Activated T-cell treated with anti-CD3 and anti-CD28 coated beads, Interleukin-2, amount 50 U/mL, for 1 hour (primary cell): Measurements from ENCODE around the gene SRMS.

Experiments used
- DNase-seq: peaks from one replicate; pipeline ENCODE4 v3.0.0-alpha.2; 2020

SRMS gene

DNA sequence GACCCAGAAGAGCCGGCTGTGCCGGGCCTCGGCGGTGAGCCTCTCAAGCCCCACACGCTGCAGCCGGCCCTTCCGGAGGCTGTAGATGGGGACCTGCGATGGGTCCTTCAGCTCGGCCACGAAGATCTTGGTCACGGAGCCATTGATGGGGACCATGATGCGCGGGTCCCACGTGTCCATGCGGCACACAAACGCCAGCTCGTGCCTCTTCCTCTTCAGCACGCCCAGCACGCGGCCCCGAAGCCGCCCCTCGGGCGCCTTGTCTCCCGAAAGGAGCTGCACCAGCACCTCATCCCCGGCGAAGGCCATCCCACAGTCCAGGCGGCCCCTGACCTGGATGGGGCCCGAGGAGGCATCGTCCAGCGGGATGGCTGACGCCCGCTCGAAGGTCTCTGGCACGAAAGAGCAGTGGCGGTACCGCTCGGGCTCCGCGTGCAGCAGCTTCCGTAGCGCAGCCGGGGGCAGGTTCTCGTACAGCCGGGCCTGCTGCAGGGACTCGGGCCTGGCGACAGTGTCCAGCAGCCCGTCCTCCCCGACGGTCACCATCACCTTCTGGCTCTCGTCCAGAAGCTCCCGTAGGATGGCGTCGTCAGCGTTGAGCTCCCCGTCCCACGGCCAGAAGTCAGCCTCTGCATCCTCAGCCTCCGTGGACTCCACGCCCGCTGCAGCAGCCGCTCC, 17.6 kb upstream of the SRMS start:
- no peak for DNase-seq

DNA sequence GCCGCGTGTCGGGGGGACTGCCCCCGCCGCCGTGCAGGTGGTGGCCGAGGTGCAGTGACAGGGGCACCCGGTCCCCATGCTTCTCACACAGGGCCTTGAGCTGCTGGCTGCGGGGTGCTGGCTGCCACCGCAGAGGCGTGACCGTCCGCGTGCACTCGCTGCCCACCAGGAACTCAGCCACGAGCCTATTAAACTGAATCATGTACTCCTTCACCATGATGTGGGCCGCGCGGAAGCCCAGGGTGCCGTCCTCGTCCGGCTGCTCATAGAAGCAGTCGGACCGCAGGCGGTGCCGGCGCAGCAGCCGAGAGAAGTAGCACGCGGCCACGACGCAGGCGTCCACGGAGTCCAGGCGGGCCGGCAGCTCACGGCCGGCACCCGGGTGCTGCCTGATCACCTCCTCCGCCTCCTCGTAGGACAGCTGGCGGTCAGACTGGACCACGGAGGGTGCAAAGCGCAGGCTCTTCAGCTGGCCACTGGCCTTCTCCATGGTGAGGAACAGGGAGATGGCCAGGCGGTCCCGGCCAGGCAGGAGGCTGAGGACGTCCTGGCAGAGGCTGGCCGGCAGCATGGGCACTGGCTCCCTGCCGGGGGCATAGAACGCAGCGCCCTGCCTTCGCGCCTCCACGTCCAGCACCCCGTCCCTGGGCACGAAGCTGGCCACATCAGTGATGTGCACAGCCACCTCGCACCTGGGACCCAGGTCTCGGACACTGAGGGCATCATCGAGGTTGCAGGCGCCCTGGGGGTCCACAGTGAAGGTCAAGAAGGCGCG, 16.7 kb upstream of the SRMS start:
- DNase-seq: no peak

DNA sequence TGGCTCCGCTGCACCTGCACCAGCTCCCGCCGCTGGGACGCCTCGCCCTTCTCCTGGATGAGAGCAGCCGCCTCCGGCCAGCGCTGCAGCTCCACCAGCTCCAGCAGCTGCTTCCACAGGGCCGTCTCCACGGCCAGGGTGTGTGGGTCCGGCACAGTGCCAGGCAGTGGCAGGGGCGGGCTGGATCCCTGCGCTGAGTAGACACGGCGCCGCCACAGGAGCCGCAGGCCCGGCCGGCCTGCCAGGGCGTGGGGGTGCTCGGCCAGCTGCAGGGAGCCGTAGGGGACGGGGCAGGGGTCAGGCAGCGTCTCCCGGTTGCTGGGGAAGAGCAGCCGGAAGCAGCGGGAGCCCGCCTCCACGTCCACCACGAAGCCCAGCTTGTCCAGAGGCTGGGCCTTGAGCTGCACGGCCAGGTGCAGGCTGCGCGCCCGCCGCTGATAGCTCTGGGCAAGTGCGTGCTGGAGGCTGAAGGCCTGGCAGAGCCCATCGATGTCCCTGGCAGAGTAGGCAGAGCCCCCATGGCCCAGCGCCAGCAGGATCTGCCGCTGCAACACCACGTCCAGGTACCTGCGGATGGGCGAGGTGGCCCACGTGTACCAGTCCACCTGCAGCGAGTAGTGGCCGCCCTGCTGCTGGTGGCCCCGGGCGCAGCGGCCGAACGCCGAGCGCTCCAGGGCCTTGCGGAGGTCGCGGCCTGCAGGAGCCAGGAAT, 15.8 kb upstream of the SRMS start:
- DNase-seq: no peak

DNA sequence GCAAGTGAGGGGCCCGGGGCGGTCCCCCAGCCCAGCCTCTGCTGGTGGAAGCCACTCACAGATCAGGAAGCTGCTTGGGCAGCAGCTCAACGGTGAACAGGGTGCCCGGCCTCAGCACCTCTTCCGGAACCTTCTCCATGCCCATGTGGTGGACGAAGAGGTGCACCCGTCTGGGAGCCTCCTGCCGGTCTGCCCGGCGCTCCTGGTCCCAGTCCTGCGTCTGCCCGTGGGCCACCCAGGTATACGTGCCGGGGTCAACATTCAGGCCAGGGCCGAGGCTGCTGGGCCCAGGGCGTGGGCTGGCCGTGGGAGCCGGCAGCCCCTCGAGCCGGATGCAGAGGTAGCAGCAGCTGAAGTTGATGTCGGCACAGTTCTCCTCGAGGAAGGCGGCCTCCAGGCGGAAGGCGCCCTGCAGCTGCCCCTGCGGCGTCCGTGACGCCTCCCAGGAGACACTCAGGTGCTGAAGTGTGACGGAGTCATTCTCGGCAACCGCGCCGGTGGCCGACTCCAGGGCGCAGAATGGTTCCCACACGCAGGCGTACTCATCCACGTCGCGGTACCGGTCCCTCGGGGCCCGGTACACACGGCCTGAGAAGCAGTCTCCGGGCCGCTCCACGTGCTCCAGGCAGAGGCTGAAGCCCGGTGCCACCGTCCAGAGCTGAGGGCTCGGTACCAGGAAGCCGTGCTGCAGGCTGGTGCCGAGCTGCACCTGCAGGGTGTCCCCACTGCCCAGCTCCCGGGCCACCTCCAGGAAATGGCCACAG, 15.1 kb upstream of the SRMS start:
- DNase-seq: no peak

DNA sequence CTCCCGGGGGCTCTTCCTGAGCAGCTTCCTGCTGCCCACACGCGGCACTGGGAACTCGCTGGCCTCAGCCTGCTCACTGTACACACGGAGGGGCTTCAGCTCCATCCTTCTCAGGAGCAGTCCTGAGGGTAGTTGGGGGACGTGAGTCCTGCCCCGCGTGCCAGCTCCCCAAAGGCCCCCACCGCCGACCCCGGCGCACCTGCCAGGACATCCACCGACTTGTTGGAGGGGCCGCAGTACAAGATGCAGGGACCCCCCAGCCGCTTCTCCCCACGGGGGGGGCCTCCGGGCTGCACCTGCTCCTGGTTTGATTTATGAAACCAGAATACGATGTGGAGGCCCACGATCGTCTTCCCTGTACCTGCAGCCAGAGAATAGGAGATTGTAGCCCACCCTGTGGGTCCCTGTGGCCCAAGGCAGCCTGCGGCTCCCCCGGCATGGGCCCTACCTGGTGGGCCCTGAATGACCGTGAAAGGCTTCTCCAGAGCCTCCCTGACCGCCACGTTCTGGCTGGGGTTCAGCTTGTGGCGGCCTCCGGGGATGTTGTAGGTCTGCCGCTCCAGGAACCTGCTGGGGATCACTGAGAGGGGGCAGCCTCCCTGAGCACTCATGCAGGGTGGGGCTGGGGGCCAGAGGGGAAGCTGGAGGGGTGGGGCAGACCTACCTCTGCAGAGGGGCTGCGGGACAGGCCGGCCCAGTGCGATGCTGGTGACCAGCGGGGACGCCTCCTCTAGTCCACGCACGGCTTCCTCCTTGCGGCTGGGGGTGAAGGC, 14.3 kb upstream of the SRMS start:
- no peak for DNase-seq

DNA sequence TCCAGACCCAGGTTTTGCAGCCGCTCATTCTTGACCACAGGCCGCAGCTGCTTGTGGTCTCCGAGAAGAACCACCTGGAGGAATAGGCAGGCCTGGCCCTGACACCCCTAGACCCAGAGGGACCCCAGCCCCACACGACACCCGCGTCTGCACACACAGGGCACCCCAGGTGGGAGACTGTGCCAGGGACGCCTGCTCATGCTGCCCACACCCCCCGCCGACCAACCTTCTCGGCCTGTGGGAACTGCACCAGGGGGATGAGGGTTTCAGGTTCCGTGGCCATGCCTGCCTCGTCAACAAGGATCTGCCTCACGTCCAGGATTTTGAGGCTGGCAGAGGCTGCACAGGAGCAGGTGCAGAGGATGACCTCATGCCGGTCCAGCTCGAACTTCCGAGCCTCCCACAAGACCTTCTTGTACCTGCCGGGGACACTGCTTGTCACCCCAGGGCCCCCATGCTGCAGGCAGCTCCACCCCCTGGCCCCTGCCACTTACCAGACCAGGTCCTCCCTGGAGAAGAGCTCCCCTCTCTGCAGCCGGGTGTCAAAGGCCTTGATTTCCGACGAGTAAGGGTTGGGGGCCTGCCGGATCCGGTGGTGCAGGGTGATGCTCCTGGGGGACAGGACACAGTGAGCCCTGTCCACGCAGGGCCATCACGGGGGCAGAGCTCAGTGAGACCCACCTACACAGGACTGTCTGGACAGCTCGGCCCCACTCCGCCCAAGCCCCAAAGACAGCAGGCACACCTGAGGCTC, 13.5 kb upstream of the SRMS start:
- DNase-seq: no peak

DNA sequence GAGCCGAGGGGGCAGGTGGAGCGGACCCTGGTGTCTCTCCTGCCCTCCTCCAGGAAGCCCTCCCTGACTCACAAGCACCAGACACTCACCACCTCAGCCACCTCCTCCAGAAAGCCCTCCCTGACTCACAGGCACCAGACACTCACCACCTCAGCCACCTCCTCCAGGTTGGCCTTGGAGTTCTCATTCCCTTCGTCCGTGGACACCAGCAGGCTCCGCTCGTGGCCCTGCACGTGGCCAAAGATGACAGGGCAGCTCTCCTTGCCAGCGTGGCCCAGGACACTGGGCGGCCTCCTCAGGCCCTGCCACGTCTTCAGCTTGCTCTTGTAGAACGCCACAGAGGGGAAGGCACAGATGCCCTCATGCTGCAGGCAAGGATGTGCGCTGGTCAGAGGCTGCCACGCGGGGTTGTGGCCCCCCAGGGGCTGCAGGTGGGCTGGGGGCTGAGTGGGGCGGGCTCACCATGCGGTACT, 12.8 kb upstream of the SRMS start:
- no peak for DNase-seq

DNA sequence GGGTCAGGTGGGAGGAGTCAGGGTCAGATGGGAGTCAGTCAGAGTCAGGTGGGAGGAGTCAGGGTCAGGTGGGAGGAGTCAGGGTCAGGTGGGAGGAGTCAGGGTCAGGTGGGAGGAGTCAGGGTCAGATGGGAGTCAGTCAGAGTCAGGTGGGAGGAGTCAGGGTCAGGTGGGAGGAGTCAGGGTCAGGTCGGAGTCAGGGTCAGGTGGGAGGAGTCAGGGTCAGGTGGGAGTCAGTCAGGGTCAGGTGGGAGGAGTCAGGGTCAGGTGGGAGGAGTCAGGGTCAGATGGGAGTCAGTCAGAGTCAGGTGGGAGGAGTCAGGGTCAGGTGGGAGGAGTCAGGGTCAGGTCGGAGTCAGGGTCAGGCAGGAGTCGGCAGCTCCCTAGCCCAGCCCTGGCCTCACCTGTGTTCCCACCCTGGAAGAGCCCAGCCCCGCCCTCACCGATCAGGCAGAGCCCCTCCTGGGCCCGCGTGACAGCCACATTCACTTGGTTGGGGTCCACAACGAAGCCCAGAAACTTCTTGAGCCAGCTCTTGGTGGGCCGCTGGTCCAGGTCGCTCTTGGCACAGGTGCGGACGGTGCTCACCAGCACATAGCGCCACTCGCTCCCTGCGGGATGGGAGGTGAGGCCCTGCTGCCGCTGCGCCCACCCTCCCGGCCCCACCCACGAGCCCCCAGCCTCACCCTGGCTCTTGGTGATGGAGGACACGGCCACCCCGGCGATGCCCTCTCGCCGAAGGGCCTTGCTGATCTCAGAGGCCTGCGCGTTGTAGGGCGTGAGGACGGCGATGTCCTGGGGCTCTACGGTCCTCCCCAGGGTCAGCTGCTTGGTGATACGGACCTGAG, 12.2 kb upstream of the SRMS start:
- peak; percentile 60 for DNase-seq

DNA sequence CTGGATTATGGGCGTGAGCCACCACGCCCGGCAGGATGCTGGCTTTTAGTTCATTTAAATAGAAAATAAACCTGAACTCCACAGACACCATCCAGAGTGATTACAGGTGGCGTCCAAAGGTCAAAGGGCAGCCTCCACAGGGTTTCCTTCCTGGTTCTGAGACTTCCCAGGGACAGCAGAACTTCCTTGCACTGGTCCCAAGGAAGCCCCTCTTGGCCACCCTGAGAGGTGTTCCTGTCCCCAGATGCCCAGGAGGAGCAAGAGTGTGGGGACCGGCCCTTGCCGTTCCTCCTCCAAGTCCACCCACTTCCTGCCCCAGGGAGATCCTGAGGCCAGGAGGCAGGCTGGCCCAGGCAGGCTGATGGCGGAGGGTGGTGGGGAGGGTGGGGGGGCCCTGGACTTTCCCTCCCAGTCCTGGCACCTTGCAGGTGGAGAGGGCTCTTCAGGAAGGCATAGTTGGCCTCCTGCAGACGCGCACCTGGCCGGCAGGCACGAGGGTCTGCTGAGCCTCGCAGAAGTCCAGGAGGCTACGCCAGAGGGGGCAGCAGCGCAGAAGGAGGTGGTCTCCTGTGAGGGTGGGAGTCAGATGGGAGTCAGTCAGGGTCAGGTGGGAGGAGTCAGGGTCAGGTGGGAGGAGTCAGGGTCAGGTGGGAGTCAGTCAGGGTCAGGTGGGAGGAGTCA, 11.4 kb upstream of the SRMS start:
- DNase-seq: no peak

DNA sequence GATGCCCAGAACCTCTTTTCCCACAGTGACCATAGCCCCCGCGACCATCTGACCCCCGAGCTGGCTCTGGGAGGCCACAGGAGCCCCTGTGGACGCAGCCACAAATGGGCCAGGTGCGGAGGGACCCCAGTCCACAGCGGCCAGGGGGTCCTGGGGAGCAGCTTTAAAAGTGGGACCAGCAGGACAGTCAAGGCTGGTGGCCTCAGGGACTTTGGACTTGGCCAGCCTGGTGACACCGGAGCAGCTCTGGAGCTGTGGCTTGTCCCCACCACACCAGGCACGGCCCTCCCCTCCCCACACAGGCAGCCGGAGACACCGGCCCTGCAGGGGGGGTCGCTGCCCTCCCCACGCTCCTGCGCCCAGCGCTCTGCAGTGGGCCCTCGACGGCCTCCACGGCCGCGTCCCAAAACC, 9.9 kb upstream of the SRMS start:
- DNase-seq: no peak

DNA sequence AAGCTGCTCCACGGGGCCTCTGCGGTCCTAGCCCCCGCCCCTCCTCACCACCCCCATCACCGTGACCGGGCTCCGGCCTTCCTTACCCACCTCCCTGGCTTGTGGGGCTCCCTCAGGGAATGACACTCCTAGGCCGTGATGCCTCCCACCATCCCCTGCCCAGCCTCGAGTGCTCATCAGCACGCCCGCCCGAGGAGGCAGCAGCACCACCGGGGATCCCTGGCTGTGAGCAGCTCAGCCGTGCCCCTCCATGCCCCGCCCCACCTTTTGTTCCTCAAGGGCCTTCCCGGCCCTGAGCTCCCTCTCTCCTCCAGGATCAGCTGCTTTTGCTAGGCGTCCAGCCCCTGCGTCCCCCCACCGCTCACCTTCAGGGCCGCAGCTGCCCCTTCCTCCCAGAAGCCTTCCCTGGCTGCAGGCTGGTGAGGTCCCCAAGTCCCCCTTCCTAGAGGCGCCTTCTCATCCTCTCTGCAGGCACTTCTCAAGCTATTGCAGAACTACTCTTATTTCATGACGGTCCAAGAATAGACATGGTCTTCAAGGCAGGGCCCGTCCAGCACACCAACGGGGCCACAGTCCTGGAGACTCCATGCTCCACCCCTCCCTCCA, 9.4 kb upstream of the SRMS start:
- DNase-seq: no peak

DNA sequence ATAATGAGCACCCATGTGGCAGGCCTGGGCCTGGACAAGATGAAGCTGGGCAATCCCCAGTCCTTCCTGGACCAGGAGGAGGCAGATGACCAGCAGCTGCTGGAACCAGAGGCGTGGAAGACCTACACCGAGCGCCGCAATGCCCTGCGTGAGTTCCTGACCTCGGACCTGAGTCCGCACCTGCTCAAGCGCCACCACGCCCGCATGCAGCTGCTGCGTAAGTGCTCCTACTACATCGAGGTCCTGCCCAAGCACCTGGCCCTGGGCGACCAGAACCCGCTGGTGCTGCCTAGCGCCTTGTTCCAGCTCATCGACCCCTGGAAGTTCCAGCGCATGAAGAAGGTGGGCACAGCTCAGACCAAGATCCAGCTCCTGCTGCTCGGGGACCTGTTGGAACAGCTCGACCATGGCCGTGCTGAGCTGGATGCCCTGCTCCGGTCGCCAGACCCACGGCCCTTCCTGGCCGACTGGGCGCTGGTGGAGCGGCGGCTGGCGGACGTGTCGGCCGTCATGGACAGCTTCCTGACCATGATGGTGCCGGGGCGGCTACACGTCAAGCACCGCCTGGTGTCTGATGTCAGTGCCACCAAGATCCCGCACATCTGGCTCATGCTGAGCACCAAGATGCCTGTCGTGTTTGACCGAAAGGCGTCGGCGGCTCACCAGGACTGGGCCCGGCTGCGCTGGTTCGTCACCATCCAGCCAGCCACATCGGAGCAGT, 8.3 kb upstream of the SRMS start:
- DNase-seq: no peak

DNA sequence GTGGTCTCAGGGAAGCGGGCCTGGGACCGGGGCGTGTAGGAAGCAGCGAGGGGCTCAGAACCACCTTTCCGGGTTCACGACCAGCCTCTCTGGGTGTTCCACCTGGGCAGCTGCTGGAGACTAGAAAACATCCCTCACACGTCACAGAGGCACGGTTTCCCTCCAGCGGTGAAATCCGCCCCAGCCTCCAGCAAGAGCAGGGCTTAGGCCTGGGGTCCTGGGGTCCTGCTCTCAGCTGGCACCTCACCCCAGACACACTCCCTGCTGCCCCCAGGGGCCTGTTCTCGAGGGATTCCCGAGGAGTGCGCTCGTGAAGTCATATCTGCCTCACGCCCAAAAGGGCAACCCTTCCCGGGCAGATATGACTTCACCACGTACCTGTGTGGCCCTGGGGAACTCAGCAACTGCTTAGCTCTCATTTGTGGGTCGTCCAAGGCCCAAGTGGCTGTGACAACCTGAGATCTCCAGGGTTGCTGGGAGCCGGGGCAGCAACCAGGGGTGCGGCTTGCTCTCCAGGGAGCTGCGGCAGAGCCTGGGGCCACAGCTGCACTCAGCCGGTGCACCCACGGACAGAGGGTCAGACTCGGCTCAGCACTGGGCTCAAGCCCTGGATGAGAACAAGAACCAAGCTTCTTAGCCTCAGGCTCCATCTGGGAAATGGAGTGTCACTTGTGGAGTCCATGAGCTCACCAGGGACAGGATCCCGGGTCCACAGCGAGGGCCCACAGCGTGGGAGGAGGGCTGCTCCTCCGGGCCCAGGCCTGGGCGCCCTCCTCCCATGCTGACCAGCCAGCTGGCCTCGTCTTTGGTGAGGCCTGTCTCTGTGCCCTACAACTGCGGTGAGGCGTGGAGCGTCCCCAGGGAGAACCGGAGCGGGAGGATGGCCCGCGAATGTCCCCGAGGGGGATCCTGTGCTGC, 7.1 kb upstream of the SRMS start:
- DNase-seq: no peak

DNA sequence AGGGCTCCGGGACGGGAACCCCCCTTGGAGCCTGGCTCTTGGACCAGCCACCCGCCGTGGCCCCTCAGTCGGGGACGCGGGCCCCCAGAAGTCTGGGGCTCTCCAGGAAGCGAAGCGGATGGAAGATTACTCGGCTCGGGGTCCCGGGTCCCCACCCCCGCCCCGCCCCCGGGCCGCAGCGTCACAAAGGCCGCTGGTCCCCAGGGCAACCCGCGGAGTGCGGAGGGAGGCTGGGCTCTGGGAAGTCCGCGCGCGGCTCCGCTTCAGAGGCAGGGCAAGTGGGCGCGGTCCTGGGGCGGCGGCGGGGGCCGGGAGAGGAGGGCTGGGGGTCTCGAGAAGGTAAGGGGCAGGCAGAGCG, 6.4 kb upstream of the SRMS start, which contains the start of gene FNDC11:
Gene FNDC11 (plus strand): TSS at position 227 of the 358 bp plus-strand sequence. CDS start 1,505 bp downstream, outside the sequence.
- DNase-seq: no peak

DNA sequence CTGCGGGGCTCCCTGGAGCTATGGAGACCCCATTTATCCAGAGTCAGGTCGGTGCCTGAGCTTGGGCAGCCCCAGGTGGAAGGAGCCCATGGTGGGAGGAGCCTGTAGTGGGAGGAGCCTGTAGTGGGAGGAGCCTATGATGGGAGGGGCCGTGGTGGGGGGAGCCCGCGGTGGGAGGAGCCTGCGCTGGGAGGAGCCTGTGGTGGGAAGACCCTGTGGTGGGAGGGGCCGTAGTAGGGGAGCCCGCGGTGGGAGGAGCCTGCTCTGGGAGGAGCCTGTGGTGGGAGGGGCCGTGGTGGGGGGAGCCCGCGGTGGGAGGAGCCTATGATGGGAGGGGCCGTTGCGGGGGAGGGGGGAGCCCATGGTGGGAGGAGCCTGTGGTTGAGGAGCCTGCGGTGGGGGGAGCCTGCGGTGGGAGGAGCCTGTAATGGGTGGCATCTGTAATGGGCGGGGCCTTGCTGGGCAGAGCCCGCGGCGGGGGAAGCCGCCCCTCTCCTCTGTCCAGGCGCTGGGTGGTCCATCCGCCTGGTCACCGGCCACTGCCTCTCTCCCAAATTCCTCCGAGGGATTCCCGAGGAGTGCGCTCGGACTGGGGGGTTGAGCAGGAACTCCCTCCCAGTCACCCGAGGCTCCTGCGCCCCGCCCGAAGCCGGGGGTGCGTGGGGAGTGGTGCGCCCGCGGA, 5.8 kb upstream of the SRMS start:
- peak; percentile 94 for DNase-seq

DNA sequence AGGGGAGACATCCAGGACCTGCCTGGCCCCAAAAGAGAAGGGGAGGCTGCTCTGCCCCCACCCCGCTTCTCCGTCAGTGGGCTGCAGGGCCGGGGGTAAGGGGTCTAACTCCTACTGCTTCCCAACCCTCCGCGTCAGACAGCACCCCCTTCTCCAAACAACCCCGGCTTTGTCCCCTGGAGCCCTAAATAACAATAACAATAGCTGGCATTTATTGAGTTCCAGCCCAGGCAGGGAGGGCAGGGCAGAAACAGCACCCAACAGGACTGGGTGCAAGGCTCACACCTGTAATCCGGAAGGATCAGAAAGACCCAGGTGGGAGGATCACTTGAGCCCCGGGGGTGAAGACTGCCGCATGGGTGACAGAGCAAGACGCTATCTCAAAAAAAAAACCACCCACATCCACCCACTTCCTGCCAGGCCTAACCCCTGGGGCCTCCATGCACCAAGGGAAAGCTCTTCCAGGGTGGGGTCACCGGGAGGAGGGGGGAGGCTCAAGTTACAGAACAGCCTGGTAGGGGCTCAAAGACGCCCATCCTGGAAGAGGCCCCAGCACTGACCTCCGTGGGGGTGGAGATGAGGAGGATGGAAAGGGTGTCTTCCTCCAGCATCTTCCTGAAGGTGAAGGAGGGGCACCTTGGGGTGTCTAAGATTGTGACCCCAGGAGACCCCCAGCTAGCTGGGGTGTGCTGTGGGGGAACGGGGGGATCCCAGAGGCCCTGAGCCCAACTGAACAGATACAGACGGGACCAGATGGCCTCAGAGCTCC, 5.1 kb upstream of the SRMS start:
- no peak for DNase-seq
